HG03469 (cell line): Measurements from ENCODE around the gene VENTX.
"Not testable (repeated sequence)": the region's sequence is repeated elsewhere in the genome, so short reads cannot be mapped to it uniquely, and the experiment has no call there.

Experiments
- ATAC-seq: cut with Tn5 transposase; IDR thresholded peaks from one replicate; pipeline ENCODE4 v1.9.1; 2021; ENCODE audit warnings: mild to moderate bottlenecking, moderate library complexity, moderate number of reproducible peaks; ENCODE audit not compliant: unreplicated experiment

The VENTX gene

GRCh38 chr10:133234796-133235195 lies 2.9 kb upstream of the VENTX start:
- not testable (repeated sequence) for ATAC-seq

GRCh38 chr10:133235265-133235855 lies 2.3 kb upstream of the VENTX start:
- no peak for ATAC-seq

- ATAC-seq: no peak
Observed at GRCh38 chr10:133235932-133236331, 1.7 kb upstream of the VENTX start.

GRCh38 chr10:133236401-133237240 lies 1.0 kb upstream of the VENTX start:
- ATAC-seq: no peak

- no peak for ATAC-seq
Observed at GRCh38 chr10:133237241-133237587, 441 bp upstream of the VENTX start.

GRCh38 chr10:133238466-133238804 lies 780 bp downstream of the VENTX start:
- ATAC-seq: no peak

- ATAC-seq: no peak
Observed at GRCh38 chr10:133239990-133240389, 2.3 kb downstream of the VENTX start.

- no peak for ATAC-seq
Observed at GRCh38 chr10:133241501-133242205, 4.0 kb downstream of the VENTX start.

GRCh38 chr10:133242611-133243356 lies 5.1 kb downstream of the VENTX start:
- no peak for ATAC-seq

GRCh38 chr10:133243593-133243992 lies 5.9 kb downstream of the VENTX start:
- no peak for ATAC-seq

GRCh38 chr10:133245439-133246235 lies 8.0 kb downstream of the VENTX start:
- ATAC-seq: no peak

- ATAC-seq: no peak
Observed at GRCh38 chr10:133246236-133246626, 8.6 kb downstream of the VENTX start.

- ATAC-seq: no peak
Observed at GRCh38 chr10:133247681-133248333, 10.2 kb downstream of the VENTX start.

- ATAC-seq: no peak
Observed at GRCh38 chr10:133248334-133248715, 10.7 kb downstream of the VENTX start.

- no peak for ATAC-seq
Observed at GRCh38 chr10:133249094-133249780, 11.6 kb downstream of the VENTX start.

- no peak for ATAC-seq
Observed at GRCh38 chr10:133249975-133250754, 12.5 kb downstream of the VENTX start.

GRCh38 chr10:133251388-133252222 lies 13.9 kb downstream of the VENTX start:
- ATAC-seq: no peak

- no peak for ATAC-seq
Observed at GRCh38 chr10:133252223-133252552, 14.5 kb downstream of the VENTX start.
